ENCODE data around the gene FCN2. TPM values are rescaled to one million over a fixed set of nuclear protein-coding genes. Genes with fewer than 3 reads are reported as not detected.

Gene FCN2
- total RNA-seq, 2 donors from 2014 or later: not detected

DNA sequence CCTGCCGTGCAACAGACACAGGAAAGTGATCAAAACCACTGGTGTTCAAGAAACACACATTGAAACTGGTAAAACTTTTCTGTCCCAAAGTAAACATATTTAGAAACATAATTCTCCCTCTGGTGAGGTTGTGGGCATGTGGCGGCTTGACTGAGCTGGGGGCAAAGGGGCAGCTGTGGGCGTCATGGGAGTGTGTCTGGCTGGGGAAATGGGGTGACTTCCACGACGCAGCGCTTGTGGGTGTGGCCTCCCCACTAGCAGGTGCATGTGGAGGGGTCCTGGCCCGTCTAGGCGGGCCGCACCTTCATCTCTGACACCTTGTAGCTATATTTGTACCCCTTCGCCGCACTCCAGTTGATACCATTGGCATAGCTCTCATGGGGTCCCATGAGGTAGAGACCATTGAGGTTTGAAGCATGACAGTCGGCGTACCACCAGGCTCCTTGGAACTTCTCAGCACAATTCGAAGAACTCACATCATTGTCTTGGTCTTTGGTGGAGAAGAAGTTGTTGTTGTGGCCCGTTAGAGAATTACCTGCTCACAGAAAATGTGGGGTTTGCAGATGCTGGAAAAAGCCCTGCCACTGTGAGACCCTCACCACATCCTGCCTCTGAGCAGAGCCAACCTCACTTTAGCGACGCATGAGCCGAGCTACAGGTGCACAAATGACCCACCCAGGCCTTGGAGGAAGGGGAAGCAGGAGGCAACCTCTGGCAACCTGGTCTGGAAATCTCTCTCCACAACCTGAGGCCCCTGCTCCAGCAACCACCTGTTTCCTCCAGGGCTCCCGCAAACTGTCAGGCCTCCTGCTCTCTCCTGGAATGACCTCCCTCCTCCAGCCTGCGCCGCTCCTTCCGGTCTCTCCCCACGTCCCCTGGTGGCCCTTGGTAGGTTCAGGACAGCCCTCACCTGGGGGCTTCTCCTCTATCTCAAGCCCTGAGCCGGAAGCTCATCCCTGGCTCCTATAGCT, 29.2 kb downstream of the FCN2 start:
- Histone ChIP-seq H3K36me3 (replicated peaks in 1 of 2; ENCODE audit: insufficient read depth in 1 of 2, low read depth in 2 of 2) (no peaks in the 10 kb centered on the region), H3K9me3 (no peaks in the 10 kb centered on the region), H3K27me3 (no peaks in the 10 kb centered on the region), H3K27ac (no peak overlapping the region), H3K4me1 (no peaks in the 10 kb centered on the region), H3K4me3 (no peak overlapping the region)
- DNase-seq: no peak
- 66 to 78% methylated on average over 24 of the region's 24 CpGs for WGBS, 2 donors
- intact Hi-C loops (cut with DNase I): no loop called here
- TF ChIP-seq POLR2A (IDR thresholded peaks at IDR 0.05): no peak
- TF ChIP-seq, protein P1, sequence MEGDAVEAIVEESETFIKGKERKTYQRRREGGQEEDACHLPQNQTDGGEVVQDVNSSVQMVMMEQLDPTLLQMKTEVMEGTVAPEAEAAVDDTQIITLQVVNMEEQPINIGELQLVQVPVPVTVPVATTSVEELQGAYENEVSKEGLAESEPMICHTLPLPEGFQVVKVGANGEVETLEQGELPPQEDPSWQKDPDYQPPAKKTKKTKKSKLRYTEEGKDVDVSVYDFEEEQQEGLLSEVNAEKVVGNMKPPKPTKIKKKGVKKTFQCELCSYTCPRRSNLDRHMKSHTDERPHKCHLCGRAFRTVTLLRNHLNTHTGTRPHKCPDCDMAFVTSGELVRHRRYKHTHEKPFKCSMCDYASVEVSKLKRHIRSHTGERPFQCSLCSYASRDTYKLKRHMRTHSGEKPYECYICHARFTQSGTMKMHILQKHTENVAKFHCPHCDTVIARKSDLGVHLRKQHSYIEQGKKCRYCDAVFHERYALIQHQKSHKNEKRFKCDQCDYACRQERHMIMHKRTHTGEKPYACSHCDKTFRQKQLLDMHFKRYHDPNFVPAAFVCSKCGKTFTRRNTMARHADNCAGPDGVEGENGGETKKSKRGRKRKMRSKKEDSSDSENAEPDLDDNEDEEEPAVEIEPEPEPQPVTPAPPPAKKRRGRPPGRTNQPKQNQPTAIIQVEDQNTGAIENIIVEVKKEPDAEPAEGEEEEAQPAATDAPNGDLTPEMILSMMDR (IDR thresholded peaks at IDR 0.05): no peak
- ATAC-seq: no peak

DNA sequence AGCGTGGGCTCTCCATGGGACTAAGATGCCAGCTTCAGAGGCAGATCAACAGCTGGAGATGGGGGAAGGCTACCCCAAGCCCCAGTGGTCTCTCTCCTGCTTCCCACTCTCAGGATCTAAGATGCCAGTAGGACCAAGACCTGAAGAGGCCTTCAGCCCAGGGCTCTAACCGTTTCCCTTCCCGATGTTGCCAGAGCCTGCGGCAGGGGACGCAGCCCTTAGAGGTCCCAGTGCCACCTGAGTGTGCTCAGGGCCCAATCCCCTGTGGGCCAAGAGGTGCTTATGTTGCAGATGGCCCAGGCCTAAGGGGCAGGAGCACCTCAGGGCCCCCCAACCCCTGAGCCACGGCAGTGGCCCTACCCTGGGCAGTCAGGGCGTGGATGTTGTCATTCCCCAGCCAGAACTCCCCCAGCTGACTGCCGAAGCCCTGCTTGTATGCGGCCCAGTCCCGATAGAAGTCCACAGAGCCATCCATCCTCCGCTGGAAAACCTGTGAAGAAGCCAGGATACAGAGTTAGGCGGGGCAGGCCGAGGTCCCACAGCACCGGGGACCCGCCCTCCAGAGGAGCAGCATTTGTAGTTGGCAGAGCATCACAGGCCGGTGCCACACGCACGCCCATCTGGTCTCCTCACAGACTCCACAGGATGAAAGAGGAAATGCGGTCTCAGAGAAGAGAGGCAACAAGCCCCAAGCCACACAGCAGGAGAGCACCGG, 31.7 kb downstream of the FCN2 start:
- H3K27me3 ChIP-seq: no peaks in the 10 kb centered on the region
- no peak overlapping the region for H3K27ac ChIP-seq
- H3K4me1 ChIP-seq: no peaks in the 10 kb centered on the region
- no peaks in the 10 kb centered on the region for H3K36me3 ChIP-seq (replicated peaks in 1 of 2; ENCODE audit: insufficient read depth in 1 of 2, low read depth in 2 of 2)
- ATAC-seq: no peak
- no peak for TF ChIP-seq POLR2A (IDR thresholded peaks at IDR 0.05)
- TF ChIP-seq, protein P1 (IDR thresholded peaks at IDR 0.05): no peak
- H3K4me3 ChIP-seq: no peak overlapping the region
- WGBS, 2 donors: 69 to 75% methylated on average over 8 to 20 of the region's 20 CpGs
- intact Hi-C loops (cut with DNase I): no loop called here
- DNase-seq: no peak
- no peaks in the 10 kb centered on the region for H3K9me3 ChIP-seq

DNA sequence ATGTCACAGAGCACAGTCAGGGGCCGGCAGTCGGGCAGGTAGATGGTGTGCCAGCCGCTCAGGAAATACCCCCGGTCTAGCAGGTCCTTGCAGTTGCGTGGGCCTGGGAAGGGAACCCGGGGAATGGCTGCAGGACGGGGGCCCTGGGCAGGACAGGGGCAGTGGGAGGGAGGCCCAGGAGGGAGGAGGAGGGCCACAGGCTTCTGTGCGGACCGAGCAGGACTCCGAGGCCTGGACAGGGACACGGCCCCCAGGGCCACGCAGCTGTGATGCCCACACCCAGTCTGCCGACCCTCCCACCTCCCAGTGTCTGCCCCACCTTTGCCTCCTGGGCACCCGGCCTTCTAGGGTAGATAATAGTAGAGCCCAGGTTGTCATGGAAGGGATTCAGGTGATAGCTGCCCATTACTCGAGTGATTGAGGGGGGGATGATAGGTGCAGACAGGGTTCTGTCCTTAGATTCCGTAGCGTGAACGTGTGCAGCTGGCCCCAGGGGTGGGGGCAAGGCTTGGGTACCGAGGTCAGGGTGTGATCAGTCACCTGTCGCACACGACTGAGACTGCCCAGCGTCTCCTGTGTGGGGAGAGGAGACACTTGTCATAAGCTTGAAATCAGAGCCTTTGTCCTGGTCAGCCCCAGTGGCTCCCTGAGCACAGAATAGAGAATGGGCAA, 32.6 kb downstream of the FCN2 start:
- H3K9me3 ChIP-seq: no peaks in the 10 kb centered on the region
- 55 to 64% methylated on average over 16 to 19 of the region's 22 CpGs for WGBS, 2 donors
- ATAC-seq (no peak), DNase-seq (no peak)
- H3K36me3 ChIP-seq (replicated peaks in 1 of 2; ENCODE audit: insufficient read depth in 1 of 2, low read depth in 2 of 2): no peaks in the 10 kb centered on the region
- TF ChIP-seq POLR2A (IDR thresholded peaks at IDR 0.05): no peak
- TF ChIP-seq, protein P1 (IDR thresholded peaks at IDR 0.05): no peak
- H3K4me3 ChIP-seq: no peak overlapping the region
- no peaks in the 10 kb centered on the region for H3K4me1 ChIP-seq
- H3K27ac ChIP-seq: no peak overlapping the region
- intact Hi-C loops (cut with DNase I): no loop called here
- no peaks in the 10 kb centered on the region for H3K27me3 ChIP-seq

DNA sequence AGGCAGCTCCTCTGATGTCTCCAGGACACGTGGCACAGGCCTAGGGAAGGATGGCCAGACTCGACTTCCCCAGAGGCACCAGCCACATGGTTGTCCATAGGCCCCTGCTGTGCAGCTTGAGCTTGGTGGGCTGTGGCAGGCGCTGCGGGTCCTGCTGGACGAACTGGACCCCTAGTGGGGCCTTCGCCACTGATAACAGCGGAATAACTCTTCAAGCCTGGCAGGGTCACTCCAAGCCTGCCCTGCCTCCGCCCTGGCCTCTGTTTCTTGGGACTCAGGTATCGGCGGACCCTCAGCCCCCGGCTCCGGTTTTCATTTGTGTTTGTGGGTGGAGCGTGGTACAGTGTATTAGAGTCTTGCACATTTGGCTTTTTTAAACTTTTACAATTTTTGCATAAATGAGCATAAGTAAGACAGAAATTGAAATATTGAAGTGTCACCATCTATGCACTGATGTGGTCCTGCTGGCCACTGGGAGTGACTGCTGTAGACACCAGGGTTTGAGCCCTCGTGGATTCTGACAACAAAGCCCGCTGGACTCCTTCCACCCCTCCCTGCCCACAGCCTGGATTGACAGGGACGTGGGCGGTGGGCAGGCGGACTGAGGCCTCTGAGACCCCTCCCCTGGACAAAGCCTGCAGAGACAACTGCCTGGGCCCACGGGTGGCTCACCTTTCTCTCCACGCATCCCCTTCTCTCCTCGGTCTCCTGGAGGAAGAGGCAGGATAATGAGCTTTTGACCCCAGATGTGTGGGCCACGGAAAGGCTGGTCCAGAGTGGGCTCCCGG, 33.3 kb downstream of the FCN2 start:
- DNase-seq: no peak
- intact Hi-C loops (cut with DNase I): no loop called here
- WGBS, 2 donors: 66 to 79% methylated on average over 12 to 23 of the region's 23 CpGs
- Histone ChIP-seq H3K27me3 (no peaks in the 10 kb centered on the region), H3K9me3 (no peaks in the 10 kb centered on the region), H3K4me3 (no peak overlapping the region), H3K4me1 (no peaks in the 10 kb centered on the region), H3K36me3 (replicated peaks in 1 of 2; ENCODE audit: insufficient read depth in 1 of 2, low read depth in 2 of 2) (no peaks in the 10 kb centered on the region), H3K27ac (no peak overlapping the region)
- TF ChIP-seq, protein P1 (IDR thresholded peaks at IDR 0.05): no peak
- TF ChIP-seq POLR2A (IDR thresholded peaks at IDR 0.05): no peak
- no peak for ATAC-seq

Data from body of pancreas (tissue), 4 donors.